ENCODE data around the gene PPP1R26.

- TF ChIP-seq CTCF (IDR thresholded peaks at IDR 0.05; ENCODE audit: insufficient read depth, low read length), result no peak
- TF ChIP-seq SPI1 (IDR thresholded peaks at IDR 0.05; ENCODE audit: borderline replicate concordance, low read depth), result no peak
- no peak for TF ChIP-seq REST (IDR thresholded peaks at IDR 0.05; ENCODE audit: insufficient replicate concordance, low read depth)
Observed at GRCh38 chr9:135490166-135490870, 10.7 kb downstream of the PPP1R26 start.
